HepG2 (cell line): Measurements from ENCODE around the gene TEK. TPM values are rescaled to one million over a fixed set of nuclear protein-coding genes. Genes with fewer than 3 reads are reported as not detected.

Source experiments
- ATAC-seq: fragments of 200-7000 bp; cut with Tn5 transposase; 3 replicates; pipeline ENCODE4 v1.9.1; 2020; ENCODE audit warnings: mild to moderate bottlenecking, moderate library complexity
- BruUV-seq: library from RNA; stranded (reverse); fragments of 400-500 nt; replicated peaks from 2 replicates; lab custom pipeline; 2021; lab: Mats Ljungman, UMichigan
- CTCF ChIA-PET: fragments of 300-600 bp; formaldehyde crosslinking; extraction: SDS; loops from one replicate; lab custom pipeline; 2021; ENCODE audit warnings: low total read pairs, inconsistent platforms, low intra/inter-chr PET ratio; lab: Yijun Ruan, JAX
- POLR2A ChIA-PET: fragments of 350-600 bp; sonication (Branson Sonifier 250); formaldehyde crosslinking; loops from one replicate; lab custom pipeline; 2020; ENCODE audit warnings: antibody characterized with exemption, inconsistent platforms; lab: Yijun Ruan, JAX
- DNase-seq: peaks from one replicate; pipeline ENCODE4 v3.0.0-alpha.2; 2015; ENCODE audit warnings: low spot score
- FAIRE-seq: peaks from 3 replicates; lab custom pipeline; 2011; peaks lifted over from hg19 to GRCh38; lab: Jason Lieb, UNC
- H2AFZ ChIP-seq: one replicate; pipeline ENCODE4 v1.6.1; 2011; ENCODE audit warnings: low read length, inconsistent platforms
- H3K27ac ChIP-seq: fragments of 300-600 bp; 3 replicates; pipeline ENCODE4 v1.8.0; 2011; ENCODE audit warnings: mixed run types, mild to moderate bottlenecking, mixed read lengths, low read length, inconsistent platforms; ENCODE audit not compliant: insufficient read depth; ENCODE audit errors: extremely low read length
- H3K27me3 ChIP-seq, 2 experiments: fragments of 200-600 bp in 1 of 2; 2 replicates in 1 of 2; 3 replicates in 1 of 2; pipeline versions ENCODE4 v1.6.0 to v1.8.0; 2011; ENCODE audit warnings: low read length in 2 of 2, mild to moderate bottlenecking in 2 of 2, moderate library complexity in 2 of 2, inconsistent platforms in 1 of 2; ENCODE audit not compliant: insufficient read depth in 2 of 2, control insufficient read depth in 1 of 2
- H3K36me3 ChIP-seq, 2 experiments: fragments of 200-600 bp in 1 of 2; replicated peaks in 1 of 2; 2 replicates in 1 of 2; 3 replicates in 1 of 2; pipeline versions ENCODE4 v1.5.1 to v1.8.0; 2011; ENCODE audit warnings: low read length in 2 of 2, inconsistent platforms in 1 of 2; ENCODE audit not compliant: insufficient read depth in 2 of 2, control insufficient read depth in 1 of 2
- H3K4me1 ChIP-seq: 2 replicates; pipeline ENCODE4 v1.5.1; 2012; ENCODE audit warnings: low read length, inconsistent platforms; ENCODE audit not compliant: insufficient read depth
- H3K4me2 ChIP-seq: 2 replicates; pipeline ENCODE4 v1.6.0; 2011; ENCODE audit warnings: low read depth, low read length, inconsistent platforms
- H3K4me3 ChIP-seq, 3 experiments: fragments of 200-600 bp in 1 of 3; sonication (generic), shearing (Covaris generic) in 1 of 3; replicated peaks in 1 of 3; 2 replicates each; pipeline ENCODE4 v1.5.1; 2011 to 2016; ENCODE audit warnings: low read length in 3 of 3, inconsistent platforms in 2 of 3, low read depth in 2 of 3, mild to moderate bottlenecking in 2 of 3, control low read depth in 1 of 3, mixed read lengths in 1 of 3; ENCODE audit not compliant: insufficient read depth in 1 of 3
- H3K79me2 ChIP-seq: one replicate; pipeline ENCODE4 v1.6.1; 2011; ENCODE audit warnings: low read length, inconsistent platforms; ENCODE audit not compliant: insufficient read depth
- H3K9ac ChIP-seq: 2 replicates; pipeline ENCODE4 v1.6.0; 2011; ENCODE audit warnings: mild to moderate bottlenecking, low read depth, low read length, inconsistent platforms; ENCODE audit not compliant: insufficient read depth
- H3K9me3 ChIP-seq: 2 replicates; pipeline ENCODE4 v1.5.1; 2012; ENCODE audit warnings: mild to moderate bottlenecking, low read length
- H4K20me1 ChIP-seq: 2 replicates; pipeline ENCODE4 v1.6.0; 2011; ENCODE audit warnings: inconsistent platforms, mild to moderate bottlenecking, low read length, moderate library complexity; ENCODE audit not compliant: insufficient read depth
- CTCF ChIP-seq: sonication (generic); formaldehyde crosslinking; IDR thresholded peaks from 2 replicates; pipeline ENCODE4 v1.5.0; 2020; ENCODE audit warnings: mild to moderate bottlenecking, missing genetic modification reagents, moderate library complexity
- NFE2L2 ChIP-seq: fragments of 150-350 bp; IDR thresholded peaks from 2 replicates; pipeline ENCODE4 v1.6.1; 2014; ENCODE audit warnings: low read length
- SMAD9 ChIP-seq: sonication (generic); formaldehyde crosslinking; IDR thresholded peaks from 2 replicates; pipeline ENCODE4 v1.5.1; 2020; ENCODE audit warnings: mild to moderate bottlenecking, missing genetic modification reagents
- SMC3 ChIP-seq: IDR thresholded peaks from 2 replicates; pipeline ENCODE4 v1.6.1; 2011; ENCODE audit warnings: low read length, improper control_type of control experiment
- STAG1 ChIP-seq: sonication (generic); formaldehyde crosslinking; IDR thresholded peaks from 2 replicates; pipeline ENCODE4 v1.4.0; 2020; ENCODE audit warnings: missing genetic modification reagents
- TFAP4 ChIP-seq: sonication (generic); IDR thresholded peaks from 2 replicates; pipeline ENCODE4 v1.6.1; 2016; ENCODE audit warnings: low read depth, borderline replicate concordance
- THYN1 ChIP-seq: sonication (generic); formaldehyde crosslinking; IDR thresholded peaks from 2 replicates; pipeline ENCODE4 v1.8.1; 2023; ENCODE audit warnings: low read depth, mild to moderate bottlenecking, moderate library complexity, missing genetic modification reagents, borderline replicate concordance
- ZNF3 ChIP-seq: IDR thresholded peaks from 2 replicates; pipeline ENCODE4 v1.7.0; 2017; ENCODE audit warnings: inconsistent platforms
- WGBS: methylation state at CpG from one replicate; pipeline ENCODE4 v1.1.6; 2017; ENCODE audit warnings: low lambda C conversion rate; 5-methylcytosine and 5-hydroxymethylcytosine counted together
- in situ Hi-C: cut with HindIII; loops from 2 replicates; pipeline ENCODE4 v1.10.0; 2017; ENCODE audit warnings: low pct_unique_long_range_greater_than_20kb; ENCODE audit not compliant: extremely low pct_ligation_motif_present
- intact Hi-C: fragments of 100-400 bp; cut with micrococcal nuclease; formaldehyde crosslinking; loops from one replicate; pipeline ENCODE4 v1.10.0; 2022; ENCODE audit not compliant: unreplicated experiment
- polyA plus RNA-seq, 8 experiments: library from polyadenylated mRNA; depleted of rRNA in 3 of 8; stranded (reverse) in 7 of 8; unstranded in 1 of 8; fragments of >200 nt; fragmentation: Illumina TruSeq in 4 of 8; extraction: Trizol in 4 of 8; gene quantifications; 2 replicates each; pipeline versions ENCODE4 v1.2.1 to v1.2.3, GENCODE V29; 2011 to 2016; ENCODE audit warnings: low read depth in 4 of 8, missing spikeins in 1 of 8, mixed read lengths in 1 of 8; ENCODE audit not compliant: insufficient read depth in 1 of 8
- total RNA-seq, 5 experiments: library from RNA; depleted of rRNA; stranded (reverse); fragments of >200 nt; fragmentation: Illumina TruSeq; extraction: Trizol; gene quantifications; 2 replicates each; pipeline ENCODE4 v1.2.3, GENCODE V29; 2016; ENCODE audit warnings: low read depth in 1 of 5
- TF ChIP-seq, protein P1 (sequence below): sonication (generic); formaldehyde crosslinking; IDR thresholded peaks from 2 replicates; pipeline ENCODE4 v1.9.0; 2021; ENCODE audit warnings: missing genetic modification reagents, mild to moderate bottlenecking, borderline replicate concordance

The TEK gene
- total and polyA plus RNA-seq, 2 of the 13 experiments (the other 11 are each of a cell fraction or from before 2014, with no cell fraction given) = not detected

- TF ChIP-seq NFE2L2 (no peak), THYN1 (CRISPR knock-in tag) (no peak), CTCF (CRISPR knock-in tag) (peak; percentile 60), TFAP4 (no peak), SMC3 (peak; percentile 52; the same call in 1 of the 2 replicates), SMAD9 (no peak), STAG1 (CRISPR knock-in tag) (peak; percentile 41; the same call in 1 of the 2 replicates), ZNF3 (CRISPR knock-in tag) (no peak)
- TF ChIP-seq, protein P1, sequence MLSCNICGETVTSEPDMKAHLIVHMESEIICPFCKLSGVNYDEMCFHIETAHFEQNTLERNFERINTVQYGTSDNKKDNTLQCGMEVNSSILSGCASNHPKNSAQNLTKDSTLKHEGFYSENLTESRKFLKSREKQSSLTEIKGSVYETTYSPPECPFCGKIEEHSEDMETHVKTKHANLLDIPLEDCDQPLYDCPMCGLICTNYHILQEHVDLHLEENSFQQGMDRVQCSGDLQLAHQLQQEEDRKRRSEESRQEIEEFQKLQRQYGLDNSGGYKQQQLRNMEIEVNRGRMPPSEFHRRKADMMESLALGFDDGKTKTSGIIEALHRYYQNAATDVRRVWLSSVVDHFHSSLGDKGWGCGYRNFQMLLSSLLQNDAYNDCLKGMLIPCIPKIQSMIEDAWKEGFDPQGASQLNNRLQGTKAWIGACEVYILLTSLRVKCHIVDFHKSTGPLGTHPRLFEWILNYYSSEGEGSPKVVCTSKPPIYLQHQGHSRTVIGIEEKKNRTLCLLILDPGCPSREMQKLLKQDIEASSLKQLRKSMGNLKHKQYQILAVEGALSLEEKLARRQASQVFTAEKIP (CRISPR knock-in tag) = no peak
- Histone ChIP-seq H3K4me1 (no peaks in the 10 kb centered on the region), H3K27ac (no peak overlapping the region), H3K4me3 (no peak overlapping the region), H3K79me2 (no peaks in the 10 kb centered on the region), H3K9ac (no peak overlapping the region), H3K9me3 (no peaks in the 10 kb centered on the region), H3K27me3 (no peaks in the 10 kb centered on the region; a peak in 1 of 5 replicates), H3K36me3 (no peaks in the 10 kb centered on the region), H3K4me2 (no peak overlapping the region), H2AFZ (no peak overlapping the region), H4K20me1 (no peaks in the 10 kb centered on the region)
- ChIA-PET CTCF (interaction anchor here (2.4 kb wide), 1 partner anchor 29 kb away, joined by 20 read pairs; no protein-coding TSS in a partner anchor), POLR2A (no interaction called here)
- in situ Hi-C loops (no loop called here), intact Hi-C loops (loop anchor here (2.0 to 10.0 kb wide), 3 partner anchors 29 to 300 kb away; no protein-coding TSS in a partner anchor)
- no TSS peak for BruUV-seq
- FAIRE-seq = peak; percentile 57
- DNase-seq = peak; percentile 28
- 3% methylated on average over 2 of the region's 2 CpGs for WGBS
- peak; percentile 90 for ATAC-seq
Measured at GRCh38 chr9:27247756-27248155, 138.7 kb downstream of the TEK start.
